ENCODE measurements around the gene SMIM14. TPM values are rescaled to one million over a fixed set of nuclear protein-coding genes. Genes with fewer than 3 reads are reported as not detected.

The SMIM14 gene
- total RNA-seq, 1 donor from 2014 or later = 53.8 TPM

- ATAC-seq (peak; percentile 51), DNase-seq (peak; percentile 84)
- Histone ChIP-seq H3K27me3 (no peaks in the 10 kb centered on the region), H3K9me3 (no peaks in the 10 kb centered on the region), H3K27ac (peak overlapping the region; percentile 98), H3K36me3 (peaks cover 6% of the 10 kb centered on the region), H3K4me3 (peak overlapping the region; percentile 93), H3K4me1 (peaks cover 27% of the 10 kb centered on the region)
- TF ChIP-seq, protein P1, sequence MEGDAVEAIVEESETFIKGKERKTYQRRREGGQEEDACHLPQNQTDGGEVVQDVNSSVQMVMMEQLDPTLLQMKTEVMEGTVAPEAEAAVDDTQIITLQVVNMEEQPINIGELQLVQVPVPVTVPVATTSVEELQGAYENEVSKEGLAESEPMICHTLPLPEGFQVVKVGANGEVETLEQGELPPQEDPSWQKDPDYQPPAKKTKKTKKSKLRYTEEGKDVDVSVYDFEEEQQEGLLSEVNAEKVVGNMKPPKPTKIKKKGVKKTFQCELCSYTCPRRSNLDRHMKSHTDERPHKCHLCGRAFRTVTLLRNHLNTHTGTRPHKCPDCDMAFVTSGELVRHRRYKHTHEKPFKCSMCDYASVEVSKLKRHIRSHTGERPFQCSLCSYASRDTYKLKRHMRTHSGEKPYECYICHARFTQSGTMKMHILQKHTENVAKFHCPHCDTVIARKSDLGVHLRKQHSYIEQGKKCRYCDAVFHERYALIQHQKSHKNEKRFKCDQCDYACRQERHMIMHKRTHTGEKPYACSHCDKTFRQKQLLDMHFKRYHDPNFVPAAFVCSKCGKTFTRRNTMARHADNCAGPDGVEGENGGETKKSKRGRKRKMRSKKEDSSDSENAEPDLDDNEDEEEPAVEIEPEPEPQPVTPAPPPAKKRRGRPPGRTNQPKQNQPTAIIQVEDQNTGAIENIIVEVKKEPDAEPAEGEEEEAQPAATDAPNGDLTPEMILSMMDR (IDR thresholded peaks at IDR 0.05) = no peak
- intact Hi-C loops (cut with DNase I) = no loop called here
Observed at GRCh38 chr4:39637586-39638353, 895 bp downstream of the SMIM14 start.

- no peak for ATAC-seq
Observed at GRCh38 chr4:39637221-39637585, 1.5 kb downstream of the SMIM14 start.

GRCh38 chr4:39636531-39637184 lies 2.0 kb downstream of the SMIM14 start:
- TF ChIP-seq, protein P1 (IDR thresholded peaks at IDR 0.05) = no peak
- no peaks in the 10 kb centered on the region for H3K27me3 ChIP-seq
- no peak for DNase-seq
- H3K36me3 ChIP-seq = peaks cover 6% of the 10 kb centered on the region
- H3K9me3 ChIP-seq = no peaks in the 10 kb centered on the region
- ATAC-seq = no peak
- H3K4me1 ChIP-seq = peaks cover 27% of the 10 kb centered on the region
- peak overlapping the region; percentile 93 for H3K4me3 ChIP-seq
- H3K27ac ChIP-seq = peak overlapping the region; percentile 98
- intact Hi-C loops (cut with DNase I) = no loop called here

More at GRCh38 chr4:39637221-39637585, 1.5 kb downstream of the SMIM14 start:
- Histone ChIP-seq H3K9me3 (no peaks in the 10 kb centered on the region), H3K27ac (peak overlapping the region; percentile 98), H3K27me3 (no peaks in the 10 kb centered on the region), H3K4me3 (peak overlapping the region; percentile 93), H3K36me3 (peaks cover 6% of the 10 kb centered on the region), H3K4me1 (peaks cover 27% of the 10 kb centered on the region)
- TF ChIP-seq, protein P1 (IDR thresholded peaks at IDR 0.05) = no peak
- DNase-seq = no peak
- intact Hi-C loops (cut with DNase I) = no loop called here

DNA sequence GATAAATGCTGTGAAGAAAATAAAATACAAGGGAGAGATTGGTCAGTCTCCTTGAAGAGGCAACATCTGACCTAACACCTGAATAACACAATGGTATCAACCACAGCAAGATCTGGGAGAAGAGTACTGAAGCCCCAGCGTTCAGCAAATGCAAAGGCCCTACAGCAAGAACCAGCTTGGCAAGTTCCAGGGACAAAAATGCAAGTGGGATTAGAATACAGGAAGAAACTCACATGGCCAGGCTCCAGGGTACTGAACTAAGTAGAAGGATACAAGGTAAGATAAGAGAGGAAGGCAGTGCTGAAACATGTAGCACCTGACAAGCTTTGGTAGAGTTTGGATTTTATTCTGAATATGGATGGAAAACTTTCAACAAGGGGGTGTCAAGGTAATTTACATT lies 3.6 kb downstream of the SMIM14 start:
- H3K27ac ChIP-seq = peak overlapping the region; percentile 9
- peak overlapping the region; percentile 4 for H3K4me3 ChIP-seq
- intact Hi-C loops (cut with DNase I) = no loop called here
- no peaks in the 10 kb centered on the region for H3K9me3 ChIP-seq
- H3K4me1 ChIP-seq = peaks cover 22% of the 10 kb centered on the region
- ATAC-seq (peak; percentile 1), DNase-seq (no peak)
- H3K36me3 ChIP-seq = peaks cover 6% of the 10 kb centered on the region
- TF ChIP-seq, protein P1 (IDR thresholded peaks at IDR 0.05) = no peak
- H3K27me3 ChIP-seq = no peaks in the 10 kb centered on the region

- intact Hi-C loops (cut with DNase I) = no loop called here
- no peak for ATAC-seq
- H3K27ac ChIP-seq = no peak overlapping the region
- TF ChIP-seq, protein P1 (IDR thresholded peaks at IDR 0.05) = no peak
- H3K27me3 ChIP-seq = no peaks in the 10 kb centered on the region
- H3K4me3 ChIP-seq = no peak overlapping the region
- DNase-seq = no peak
- H3K4me1 ChIP-seq = peaks cover 18% of the 10 kb centered on the region
- peaks cover 6% of the 10 kb centered on the region for H3K36me3 ChIP-seq
- no peaks in the 10 kb centered on the region for H3K9me3 ChIP-seq
Observed at GRCh38 chr4:39631700-39632079, 7.0 kb downstream of the SMIM14 start.

All from upper lobe of right lung (tissue), 1 donor.